HepG2 (cell line): ENCODE data around the gene UTRN. TPM values are rescaled to one million over a fixed set of nuclear protein-coding genes. Genes with fewer than 3 reads are reported as not detected.

Experiments used
- FOXM1 ChIP-seq: sonication (generic); formaldehyde crosslinking; IDR thresholded peaks from 2 replicates; pipeline ENCODE4 v1.5.0; 2020; ENCODE audit warnings: missing genetic modification reagents
- GZF1 ChIP-seq: sonication (generic); formaldehyde crosslinking; IDR thresholded peaks from 2 replicates; pipeline ENCODE4 v1.5.1; 2020; ENCODE audit warnings: mild to moderate bottlenecking, missing genetic modification reagents
- IKZF1 ChIP-seq: fragments of 450-650 bp; IDR thresholded peaks from 2 replicates; pipeline ENCODE4 v1.7.1; 2016
- KLF15 ChIP-seq: sonication (generic); formaldehyde crosslinking; IDR thresholded peaks from 2 replicates; pipeline ENCODE4 v1.8.1; 2023; ENCODE audit warnings: borderline replicate concordance, mild to moderate bottlenecking, inconsistent platforms, missing genetic modification reagents, mixed read lengths
- LBX2 ChIP-seq: sonication (generic); formaldehyde crosslinking; IDR thresholded peaks from 2 replicates; pipeline ENCODE4 v1.5.0; 2020; ENCODE audit warnings: missing genetic modification reagents, mild to moderate bottlenecking, borderline replicate concordance
- MED8 ChIP-seq: sonication (generic); formaldehyde crosslinking; IDR thresholded peaks from 2 replicates; pipeline ENCODE4 v1.8.1; 2023; ENCODE audit warnings: mild to moderate bottlenecking, missing genetic modification reagents; ENCODE audit not compliant: insufficient replicate concordance
- NFYC ChIP-seq: IDR thresholded peaks from 2 replicates; pipeline ENCODE4 v1.6.1; 2016; ENCODE audit warnings: missing genetic modification reagents, missing compliant biosample characterization
- ONECUT2 ChIP-seq: sonication (generic); formaldehyde crosslinking; IDR thresholded peaks from 2 replicates; pipeline ENCODE4 v1.4.0; 2020; ENCODE audit warnings: missing genetic modification reagents
- SALL2 ChIP-seq: sonication (generic); formaldehyde crosslinking; IDR thresholded peaks from 2 replicates; pipeline ENCODE4 v1.8.1; 2023; ENCODE audit warnings: mild to moderate bottlenecking, missing genetic modification reagents, inconsistent platforms
- SP4 ChIP-seq: sonication (generic); formaldehyde crosslinking; IDR thresholded peaks from 2 replicates; pipeline ENCODE4 v1.8.1; 2023; ENCODE audit warnings: mild to moderate bottlenecking, missing genetic modification reagents
- ZBTB20 ChIP-seq: sonication (generic); formaldehyde crosslinking; IDR thresholded peaks from 2 replicates; pipeline ENCODE4 v1.8.1; 2023; ENCODE audit warnings: missing genetic modification reagents, low read depth, mild to moderate bottlenecking, borderline replicate concordance
- ZNF282 ChIP-seq: fragments of 450-650 bp; IDR thresholded peaks from 2 replicates; pipeline ENCODE4 v1.6.1; 2018; ENCODE audit not compliant: partially characterized antibody
- ZNF354B ChIP-seq: sonication (generic); formaldehyde crosslinking; IDR thresholded peaks from 2 replicates; pipeline ENCODE4 v1.8.0; 2022; ENCODE audit warnings: mild to moderate bottlenecking, missing genetic modification reagents
- ZNF609 ChIP-seq: sonication (generic); formaldehyde crosslinking; IDR thresholded peaks from 2 replicates; pipeline ENCODE4 v1.4.0; 2020; ENCODE audit warnings: mild to moderate bottlenecking, missing genetic modification reagents, borderline replicate concordance
- ZNF780A ChIP-seq: sonication (generic); formaldehyde crosslinking; IDR thresholded peaks from 2 replicates; pipeline ENCODE4 v1.8.0; 2022; ENCODE audit warnings: mild to moderate bottlenecking, missing genetic modification reagents, moderate library complexity
- ZNF850 ChIP-seq: sonication (generic); formaldehyde crosslinking; conservative IDR thresholded peaks from 2 replicates; pipeline ENCODE4 v1.9.0; 2021; ENCODE audit warnings: mild to moderate bottlenecking, missing genetic modification reagents
- polyA plus RNA-seq, 8 experiments: library from polyadenylated mRNA; depleted of rRNA in 3 of 8; stranded (reverse) in 7 of 8; unstranded in 1 of 8; fragments of >200 nt; fragmentation: Illumina TruSeq in 4 of 8; extraction: Trizol in 4 of 8; gene quantifications; 2 replicates each; pipeline versions ENCODE4 v1.2.1 to v1.2.3, GENCODE V29; 2011 to 2016; ENCODE audit warnings: low read depth in 4 of 8, missing spikeins in 1 of 8, mixed read lengths in 1 of 8; ENCODE audit not compliant: insufficient read depth in 1 of 8
- total RNA-seq, 5 experiments: library from RNA; depleted of rRNA; stranded (reverse); fragments of >200 nt; fragmentation: Illumina TruSeq; extraction: Trizol; gene quantifications; 2 replicates each; pipeline ENCODE4 v1.2.3, GENCODE V29; 2016; ENCODE audit warnings: low read depth in 1 of 5
- TF ChIP-seq, protein P1 (sequence below): sonication (generic); formaldehyde crosslinking; IDR thresholded peaks from 2 replicates; pipeline ENCODE4 v1.5.1; 2020; ENCODE audit warnings: missing genetic modification reagents, mild to moderate bottlenecking, borderline replicate concordance
- TF ChIP-seq, protein P2 (sequence below): sonication (generic); formaldehyde crosslinking; IDR thresholded peaks from 2 replicates; pipeline ENCODE4 v1.4.0; 2020; ENCODE audit warnings: low read depth, missing genetic modification reagents

UTRN gene
- total and polyA plus RNA-seq, 2 of the 13 experiments (the other 11 are each of a cell fraction or from before 2014, with no cell fraction given): 102 to 116 TPM

- no peak; the same call in none of the 2 replicates for TF ChIP-seq ZBTB20 (CRISPR knock-in tag)
- TF ChIP-seq ZNF780A (CRISPR knock-in tag): peak; percentile 50
- no peak for TF ChIP-seq ZNF354B (CRISPR knock-in tag)
- peak; percentile 71; the same call in 1 of the 2 replicates for TF ChIP-seq SP4
- TF ChIP-seq ZNF282: no peak
- TF ChIP-seq, protein P1, sequence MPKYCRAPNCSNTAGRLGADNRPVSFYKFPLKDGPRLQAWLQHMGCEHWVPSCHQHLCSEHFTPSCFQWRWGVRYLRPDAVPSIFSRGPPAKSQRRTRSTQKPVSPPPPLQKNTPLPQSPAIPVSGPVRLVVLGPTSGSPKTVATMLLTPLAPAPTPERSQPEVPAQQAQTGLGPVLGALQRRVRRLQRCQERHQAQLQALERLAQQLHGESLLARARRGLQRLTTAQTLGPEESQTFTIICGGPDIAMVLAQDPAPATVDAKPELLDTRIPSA (CRISPR knock-in tag): peak; percentile 80; the same call in 1 of the 2 replicates
- TF ChIP-seq LBX2 (CRISPR knock-in tag): peak; percentile 75; the same call in 1 of the 2 replicates
- TF ChIP-seq MED8 (CRISPR knock-in tag): peak; percentile 62
- TF ChIP-seq KLF15: no peak
- TF ChIP-seq IKZF1: no peak
- TF ChIP-seq ZNF609 (CRISPR knock-in tag): peak; percentile 68; the same call in 1 of the 2 replicates
- TF ChIP-seq ZNF850 (CRISPR knock-in tag): 0 out of 2 replicates have a peak, but pooled peaks have one; percentile 57
- TF ChIP-seq, protein P2, sequence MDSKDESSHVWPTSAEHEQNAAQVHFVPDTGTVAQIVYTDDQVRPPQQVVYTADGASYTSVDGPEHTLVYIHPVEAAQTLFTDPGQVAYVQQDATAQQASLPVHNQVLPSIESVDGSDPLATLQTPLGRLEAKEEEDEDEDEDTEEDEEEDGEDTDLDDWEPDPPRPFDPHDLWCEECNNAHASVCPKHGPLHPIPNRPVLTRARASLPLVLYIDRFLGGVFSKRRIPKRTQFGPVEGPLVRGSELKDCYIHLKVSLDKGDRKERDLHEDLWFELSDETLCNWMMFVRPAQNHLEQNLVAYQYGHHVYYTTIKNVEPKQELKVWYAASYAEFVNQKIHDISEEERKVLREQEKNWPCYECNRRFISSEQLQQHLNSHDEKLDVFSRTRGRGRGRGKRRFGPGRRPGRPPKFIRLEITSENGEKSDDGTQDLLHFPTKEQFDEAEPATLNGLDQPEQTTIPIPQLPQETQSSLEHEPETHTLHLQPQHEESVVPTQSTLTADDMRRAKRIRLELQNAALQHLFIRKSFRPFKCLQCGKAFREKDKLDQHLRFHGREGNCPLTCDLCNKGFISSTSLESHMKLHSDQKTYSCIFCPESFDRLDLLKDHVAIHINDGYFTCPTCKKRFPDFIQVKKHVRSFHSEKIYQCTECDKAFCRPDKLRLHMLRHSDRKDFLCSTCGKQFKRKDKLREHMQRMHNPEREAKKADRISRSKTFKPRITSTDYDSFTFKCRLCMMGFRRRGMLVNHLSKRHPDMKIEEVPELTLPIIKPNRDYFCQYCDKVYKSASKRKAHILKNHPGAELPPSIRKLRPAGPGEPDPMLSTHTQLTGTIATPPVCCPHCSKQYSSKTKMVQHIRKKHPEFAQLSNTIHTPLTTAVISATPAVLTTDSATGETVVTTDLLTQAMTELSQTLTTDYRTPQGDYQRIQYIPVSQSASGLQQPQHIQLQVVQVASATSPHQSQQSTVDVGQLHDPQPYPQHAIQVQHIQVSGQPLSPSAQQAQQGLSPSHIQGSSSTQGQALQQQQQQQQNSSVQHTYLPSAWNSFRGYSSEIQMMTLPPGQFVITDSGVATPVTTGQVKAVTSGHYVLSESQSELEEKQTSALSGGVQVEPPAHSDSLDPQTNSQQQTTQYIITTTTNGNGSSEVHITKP: peak; percentile 60; the same call in 1 of the 2 replicates
- peak; percentile 66; the same call in 1 of the 2 replicates for TF ChIP-seq GZF1
- peak; percentile 24; the same call in 1 of the 2 replicates for TF ChIP-seq NFYC
- no peak for TF ChIP-seq ONECUT2
- no peak for TF ChIP-seq FOXM1 (CRISPR knock-in tag)
- peak; percentile 94 for TF ChIP-seq SALL2
These were observed at the start of gene UTRN (continued) for GRCh38 chr6:144284783-144285547.
